HepG2 (cell line): Measurements from ENCODE around the gene ADGRL3. TPM values are rescaled to one million over a fixed set of nuclear protein-coding genes. Genes with fewer than 3 reads are reported as not detected.

ENCODE experiments used
- ARNT ChIP-seq: fragments of 450-650 bp; IDR thresholded peaks from 2 replicates; pipeline ENCODE4 v1.6.1; 2017
- MYC ChIP-seq: sonication (generic); formaldehyde crosslinking; IDR thresholded peaks from 2 replicates; pipeline ENCODE4 v1.9.0; 2021; ENCODE audit warnings: missing genetic modification reagents, borderline replicate concordance
- PHF5A ChIP-seq: IDR thresholded peaks from one replicate; pipeline ENCODE4 v1.6.1; 2018; ENCODE audit warnings: low read depth, missing genetic modification reagents; ENCODE audit not compliant: unreplicated experiment
- SIN3B ChIP-seq: fragments of 150-350 bp; IDR thresholded peaks from 2 replicates; pipeline ENCODE4 v1.6.1; 2014; ENCODE audit warnings: low read length
- ZFP90 ChIP-seq: sonication (generic); formaldehyde crosslinking; IDR thresholded peaks from 2 replicates; pipeline ENCODE4 v1.8.0; 2022; ENCODE audit warnings: missing genetic modification reagents, mild to moderate bottlenecking, inconsistent platforms, borderline replicate concordance
- ZIK1 ChIP-seq: sonication (generic); formaldehyde crosslinking; IDR thresholded peaks from 2 replicates; pipeline ENCODE4 v1.5.0; 2020; ENCODE audit warnings: mild to moderate bottlenecking, low read depth, missing genetic modification reagents, borderline replicate concordance
- ZNF362 ChIP-seq: sonication (generic); formaldehyde crosslinking; IDR thresholded peaks from 2 replicates; pipeline ENCODE4 v1.4.0; 2020; ENCODE audit warnings: missing genetic modification reagents, mild to moderate bottlenecking, borderline replicate concordance
- ZNF563 ChIP-seq: sonication (generic); formaldehyde crosslinking; IDR thresholded peaks from 2 replicates; pipeline ENCODE4 v1.8.0; 2022; ENCODE audit warnings: mild to moderate bottlenecking, moderate library complexity, missing genetic modification reagents
- polyA plus RNA-seq, 8 experiments: library from polyadenylated mRNA; depleted of rRNA in 3 of 8; stranded (reverse) in 7 of 8; unstranded in 1 of 8; fragments of >200 nt; fragmentation: Illumina TruSeq in 4 of 8; extraction: Trizol in 4 of 8; gene quantifications; 2 replicates each; pipeline versions ENCODE4 v1.2.1 to v1.2.3, GENCODE V29; 2011 to 2016; ENCODE audit warnings: low read depth in 4 of 8, missing spikeins in 1 of 8, mixed read lengths in 1 of 8; ENCODE audit not compliant: insufficient read depth in 1 of 8
- total RNA-seq, 5 experiments: library from RNA; depleted of rRNA; stranded (reverse); fragments of >200 nt; fragmentation: Illumina TruSeq; extraction: Trizol; gene quantifications; 2 replicates each; pipeline ENCODE4 v1.2.3, GENCODE V29; 2016; ENCODE audit warnings: low read depth in 1 of 5
- TF ChIP-seq, protein P1 (sequence below): sonication (generic); formaldehyde crosslinking; IDR thresholded peaks from 2 replicates; pipeline ENCODE4 v1.5.1; 2020; ENCODE audit warnings: missing genetic modification reagents, mild to moderate bottlenecking, borderline replicate concordance
- TF ChIP-seq, protein P2 (sequence below): sonication (generic); formaldehyde crosslinking; IDR thresholded peaks from 2 replicates; pipeline ENCODE4 v1.5.1; 2020; ENCODE audit warnings: mild to moderate bottlenecking, missing genetic modification reagents, moderate library complexity
- TF ChIP-seq, protein P3 (sequence below): sonication (generic); formaldehyde crosslinking; IDR thresholded peaks from 2 replicates; pipeline ENCODE4 v1.4.0; 2020; ENCODE audit warnings: missing genetic modification reagents

The ADGRL3 gene
- total and polyA plus RNA-seq, 2 of the 13 experiments (the other 11 are each of a cell fraction or from before 2014, with no cell fraction given), result 0.04 to 0.05 TPM

DNA sequence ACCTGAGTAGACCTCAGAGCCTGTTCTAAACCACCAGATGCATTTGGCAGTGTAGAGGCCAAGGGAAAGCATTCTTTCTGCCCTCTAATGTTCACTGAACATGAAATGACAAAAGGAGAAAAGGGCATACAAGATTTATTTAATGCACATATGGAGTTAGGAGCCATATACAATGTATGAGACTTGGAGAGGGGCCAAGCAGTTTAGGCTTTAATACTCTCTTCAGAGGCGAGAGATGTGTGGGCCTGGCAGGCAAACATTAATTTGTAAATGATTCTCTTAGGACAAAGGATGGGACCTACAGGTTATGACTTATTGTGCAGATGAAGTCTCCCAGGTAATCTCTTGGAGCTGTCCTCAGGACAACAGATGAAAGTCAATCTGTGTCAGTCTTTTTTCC lies 631.9 kb downstream of the ADGRL3 start (continued):
- TF ChIP-seq, protein P1, sequence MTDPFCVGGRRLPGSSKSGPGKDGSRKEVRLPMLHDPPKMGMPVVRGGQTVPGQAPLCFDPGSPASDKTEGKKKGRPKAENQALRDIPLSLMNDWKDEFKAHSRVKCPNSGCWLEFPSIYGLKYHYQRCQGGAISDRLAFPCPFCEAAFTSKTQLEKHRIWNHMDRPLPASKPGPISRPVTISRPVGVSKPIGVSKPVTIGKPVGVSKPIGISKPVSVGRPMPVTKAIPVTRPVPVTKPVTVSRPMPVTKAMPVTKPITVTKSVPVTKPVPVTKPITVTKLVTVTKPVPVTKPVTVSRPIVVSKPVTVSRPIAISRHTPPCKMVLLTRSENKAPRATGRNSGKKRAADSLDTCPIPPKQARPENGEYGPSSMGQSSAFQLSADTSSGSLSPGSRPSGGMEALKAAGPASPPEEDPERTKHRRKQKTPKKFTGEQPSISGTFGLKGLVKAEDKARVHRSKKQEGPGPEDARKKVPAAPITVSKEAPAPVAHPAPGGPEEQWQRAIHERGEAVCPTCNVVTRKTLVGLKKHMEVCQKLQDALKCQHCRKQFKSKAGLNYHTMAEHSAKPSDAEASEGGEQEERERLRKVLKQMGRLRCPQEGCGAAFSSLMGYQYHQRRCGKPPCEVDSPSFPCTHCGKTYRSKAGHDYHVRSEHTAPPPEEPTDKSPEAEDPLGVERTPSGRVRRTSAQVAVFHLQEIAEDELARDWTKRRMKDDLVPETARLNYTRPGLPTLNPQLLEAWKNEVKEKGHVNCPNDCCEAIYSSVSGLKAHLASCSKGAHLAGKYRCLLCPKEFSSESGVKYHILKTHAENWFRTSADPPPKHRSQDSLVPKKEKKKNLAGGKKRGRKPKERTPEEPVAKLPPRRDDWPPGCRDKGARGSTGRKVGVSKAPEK, result no peak
- TF ChIP-seq ZFP90 (CRISPR knock-in tag) (no peak), PHF5A (CRISPR knock-in tag) (no peak), ZNF563 (CRISPR knock-in tag) (no peak), ZIK1 (no peak), ZNF362 (no peak), MYC (CRISPR knock-in tag) (no peak), SIN3B (no peak), ARNT (no peak)
- TF ChIP-seq, protein P2, sequence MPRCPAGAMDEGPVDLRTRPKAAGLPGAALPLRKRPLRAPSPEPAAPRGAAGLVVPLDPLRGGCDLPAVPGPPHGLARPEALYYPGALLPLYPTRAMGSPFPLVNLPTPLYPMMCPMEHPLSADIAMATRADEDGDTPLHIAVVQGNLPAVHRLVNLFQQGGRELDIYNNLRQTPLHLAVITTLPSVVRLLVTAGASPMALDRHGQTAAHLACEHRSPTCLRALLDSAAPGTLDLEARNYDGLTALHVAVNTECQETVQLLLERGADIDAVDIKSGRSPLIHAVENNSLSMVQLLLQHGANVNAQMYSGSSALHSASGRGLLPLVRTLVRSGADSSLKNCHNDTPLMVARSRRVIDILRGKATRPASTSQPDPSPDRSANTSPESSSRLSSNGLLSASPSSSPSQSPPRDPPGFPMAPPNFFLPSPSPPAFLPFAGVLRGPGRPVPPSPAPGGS, result no peak
- TF ChIP-seq, protein P3, sequence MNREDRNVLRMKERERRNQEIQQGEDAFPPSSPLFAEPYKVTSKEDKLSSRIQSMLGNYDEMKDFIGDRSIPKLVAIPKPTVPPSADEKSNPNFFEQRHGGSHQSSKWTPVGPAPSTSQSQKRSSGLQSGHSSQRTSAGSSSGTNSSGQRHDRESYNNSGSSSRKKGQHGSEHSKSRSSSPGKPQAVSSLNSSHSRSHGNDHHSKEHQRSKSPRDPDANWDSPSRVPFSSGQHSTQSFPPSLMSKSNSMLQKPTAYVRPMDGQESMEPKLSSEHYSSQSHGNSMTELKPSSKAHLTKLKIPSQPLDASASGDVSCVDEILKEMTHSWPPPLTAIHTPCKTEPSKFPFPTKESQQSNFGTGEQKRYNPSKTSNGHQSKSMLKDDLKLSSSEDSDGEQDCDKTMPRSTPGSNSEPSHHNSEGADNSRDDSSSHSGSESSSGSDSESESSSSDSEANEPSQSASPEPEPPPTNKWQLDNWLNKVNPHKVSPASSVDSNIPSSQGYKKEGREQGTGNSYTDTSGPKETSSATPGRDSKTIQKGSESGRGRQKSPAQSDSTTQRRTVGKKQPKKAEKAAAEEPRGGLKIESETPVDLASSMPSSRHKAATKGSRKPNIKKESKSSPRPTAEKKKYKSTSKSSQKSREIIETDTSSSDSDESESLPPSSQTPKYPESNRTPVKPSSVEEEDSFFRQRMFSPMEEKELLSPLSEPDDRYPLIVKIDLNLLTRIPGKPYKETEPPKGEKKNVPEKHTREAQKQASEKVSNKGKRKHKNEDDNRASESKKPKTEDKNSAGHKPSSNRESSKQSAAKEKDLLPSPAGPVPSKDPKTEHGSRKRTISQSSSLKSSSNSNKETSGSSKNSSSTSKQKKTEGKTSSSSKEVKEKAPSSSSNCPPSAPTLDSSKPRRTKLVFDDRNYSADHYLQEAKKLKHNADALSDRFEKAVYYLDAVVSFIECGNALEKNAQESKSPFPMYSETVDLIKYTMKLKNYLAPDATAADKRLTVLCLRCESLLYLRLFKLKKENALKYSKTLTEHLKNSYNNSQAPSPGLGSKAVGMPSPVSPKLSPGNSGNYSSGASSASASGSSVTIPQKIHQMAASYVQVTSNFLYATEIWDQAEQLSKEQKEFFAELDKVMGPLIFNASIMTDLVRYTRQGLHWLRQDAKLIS (CRISPR knock-in tag), result no peak
